ENCODE results near the gene UNC93B1.
A peak's percentile ranks its signal among the peaks of the same experiment; 100 is the strongest.

Gene UNC93B1

GRCh38 chr11:68039526-68040086 is 35.7 kb upstream of the UNC93B1 start:
- no peak for DNase-seq

DNA sequence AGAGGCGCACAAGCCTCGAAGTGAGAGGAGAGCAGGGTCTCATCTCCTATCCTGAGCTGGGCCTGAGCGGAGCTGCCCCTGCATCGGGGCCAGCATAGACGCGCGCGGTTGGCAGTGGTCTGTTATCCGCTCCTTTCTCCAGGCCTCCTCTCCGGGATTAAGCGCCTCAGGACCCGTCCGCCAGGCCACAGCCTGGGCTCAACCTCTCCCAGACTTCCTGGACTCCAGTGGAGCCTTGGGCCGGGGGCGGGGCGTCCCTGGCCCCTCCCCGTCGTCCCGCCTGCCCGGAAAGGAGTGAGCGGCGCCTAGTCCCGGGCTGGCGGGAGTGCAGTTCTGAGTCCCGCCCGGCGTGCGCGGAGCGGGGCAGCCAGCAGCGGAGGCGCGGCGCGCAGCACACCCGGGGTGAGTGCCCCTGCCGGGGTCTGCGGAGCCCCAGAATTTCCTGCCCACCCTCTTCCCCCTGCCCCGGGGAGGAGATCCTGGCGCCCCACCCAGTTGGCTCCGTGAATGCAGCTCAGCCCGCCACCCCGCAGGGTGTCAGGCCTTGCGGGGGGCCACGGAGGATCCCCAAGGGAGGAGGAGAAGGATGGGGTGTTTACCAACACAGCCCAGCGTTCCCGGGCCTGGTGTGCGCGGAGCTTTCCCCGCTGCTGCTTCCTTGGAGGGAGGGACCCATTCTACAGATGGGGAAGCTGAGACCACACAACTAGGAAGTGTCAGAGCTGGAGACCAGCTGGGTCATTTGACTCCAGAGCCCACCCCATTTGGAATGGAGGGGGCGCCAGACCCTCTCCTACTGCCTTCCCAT is 35.0 kb upstream of the UNC93B1 start, which contains the start of gene TCIRG1:
TCIRG1 (plus strand) TSS at position 308 of the 808 bp plus-strand sequence. CDS start 2,247 bp downstream, outside the sequence.
- peak; percentile 64 for DNase-seq

DNA sequence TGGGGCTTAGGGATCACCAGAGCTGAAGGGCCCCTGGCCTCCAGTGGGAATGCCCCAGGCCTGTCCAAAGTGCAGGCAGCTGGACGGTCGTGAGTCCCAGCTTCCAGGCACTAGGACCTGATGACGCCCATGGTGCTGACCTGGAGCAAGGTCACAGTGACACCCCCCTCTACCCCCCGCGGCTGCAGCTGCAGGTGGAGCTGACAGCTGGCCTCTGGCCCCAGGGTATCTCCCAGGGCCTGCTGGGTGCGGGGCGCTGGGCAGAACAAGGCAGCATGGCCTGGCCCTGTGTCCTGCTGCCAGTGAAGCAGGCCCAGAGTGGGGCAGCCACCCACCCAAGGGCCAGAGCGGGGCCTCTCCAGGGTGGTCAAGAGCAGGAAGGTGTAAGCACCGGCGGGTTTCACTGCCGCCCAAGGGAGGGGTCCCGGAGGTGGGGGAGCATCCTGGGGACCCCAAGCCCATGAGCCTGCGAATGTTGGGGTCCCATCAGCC is 34.4 kb upstream of the UNC93B1 start:
- DNase-seq: no peak

DNA sequence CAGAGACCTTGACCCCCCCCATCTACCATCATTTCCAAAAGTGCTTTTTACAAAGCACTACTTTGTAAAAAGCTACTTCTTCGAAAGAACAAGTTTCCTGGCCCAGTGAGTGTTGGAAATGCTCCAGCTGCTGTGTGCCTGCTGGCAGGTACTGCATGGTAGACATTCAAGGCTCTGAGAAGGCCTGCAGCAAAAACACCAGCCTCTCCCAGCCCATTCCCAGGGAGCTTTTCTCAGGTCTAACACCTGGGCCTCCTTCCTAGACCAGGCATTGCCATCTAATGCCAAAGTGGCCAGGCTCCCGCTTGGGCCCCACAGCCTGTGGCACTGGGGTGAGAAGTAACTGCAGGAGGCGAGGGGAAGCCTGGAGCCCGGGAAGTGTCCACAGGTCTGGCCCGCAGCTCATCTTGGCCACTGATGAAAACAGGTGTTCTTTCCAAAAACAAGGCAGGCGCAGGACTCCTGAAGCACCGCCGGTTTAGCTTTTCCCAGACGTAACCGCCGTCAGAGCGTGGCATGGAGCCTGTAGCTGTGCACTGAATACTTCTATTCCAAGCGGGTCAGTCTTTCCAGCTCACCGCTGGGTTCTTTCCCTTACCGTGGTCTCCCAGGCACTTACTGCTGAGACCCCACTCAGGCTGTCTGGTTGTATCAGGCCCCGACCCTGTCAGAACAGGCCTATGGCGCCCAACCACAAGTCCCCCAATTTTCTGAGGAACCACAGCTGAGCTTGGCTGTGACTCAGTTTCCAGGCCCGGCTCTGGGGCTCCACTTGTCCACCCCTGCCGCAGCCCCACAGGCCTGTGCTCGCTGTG is 33.7 kb upstream of the UNC93B1 start:
- no peak for DNase-seq

DNA sequence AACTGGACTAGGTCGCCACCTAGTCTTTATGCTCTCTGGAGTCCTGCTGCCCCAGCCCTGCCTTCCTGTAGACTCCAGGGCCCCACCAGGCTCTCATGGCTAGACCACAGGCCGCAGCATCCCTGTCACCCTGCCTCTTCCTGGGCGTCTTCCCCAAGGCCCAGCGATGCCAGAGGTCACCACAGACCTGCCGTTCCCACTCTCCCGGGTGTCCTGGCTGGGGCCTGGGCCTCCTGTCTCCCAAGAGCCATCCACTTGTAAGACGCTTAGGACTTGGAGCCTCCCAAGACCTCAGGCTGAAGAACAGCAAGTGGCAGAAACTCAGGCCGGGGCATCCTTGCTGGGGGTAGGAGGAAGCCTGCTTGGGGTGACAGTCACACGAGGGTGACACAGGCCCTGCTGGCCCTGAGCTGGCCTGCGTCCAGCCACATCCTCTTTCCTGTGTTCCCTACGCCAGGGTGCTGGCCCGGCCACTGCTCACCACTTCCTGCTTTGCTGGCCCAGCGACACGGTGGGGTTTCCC is 32.9 kb upstream of the UNC93B1 start:
- no peak for DNase-seq

DNA sequence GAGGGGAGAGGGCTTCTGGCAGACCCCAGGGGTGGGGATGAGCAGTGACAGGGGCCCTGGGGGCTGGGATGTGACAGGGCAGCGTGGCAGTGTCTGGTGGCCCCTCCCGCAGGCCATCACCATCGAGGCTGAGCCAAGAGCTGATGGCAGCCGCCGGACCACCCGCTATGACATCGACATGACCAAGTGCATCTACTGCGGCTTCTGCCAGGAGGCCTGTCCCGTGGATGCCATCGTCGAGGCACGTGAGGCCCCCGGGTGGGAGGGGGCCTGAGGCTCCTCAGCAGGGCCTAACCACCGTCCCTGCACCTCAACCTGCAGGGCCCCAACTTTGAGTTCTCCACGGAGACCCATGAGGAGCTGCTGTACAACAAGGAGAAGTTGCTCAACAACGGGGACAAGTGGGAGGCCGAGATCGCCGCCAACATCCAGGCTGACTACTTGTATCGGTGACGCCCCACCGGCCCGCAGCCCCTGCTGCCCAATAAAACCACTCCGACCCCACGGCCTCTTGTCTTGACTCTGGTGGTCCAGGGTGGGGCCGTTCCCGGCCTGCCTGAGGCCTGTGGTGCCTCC is 32.3 kb upstream of the UNC93B1 start:
- DNase-seq: no peak

DNA sequence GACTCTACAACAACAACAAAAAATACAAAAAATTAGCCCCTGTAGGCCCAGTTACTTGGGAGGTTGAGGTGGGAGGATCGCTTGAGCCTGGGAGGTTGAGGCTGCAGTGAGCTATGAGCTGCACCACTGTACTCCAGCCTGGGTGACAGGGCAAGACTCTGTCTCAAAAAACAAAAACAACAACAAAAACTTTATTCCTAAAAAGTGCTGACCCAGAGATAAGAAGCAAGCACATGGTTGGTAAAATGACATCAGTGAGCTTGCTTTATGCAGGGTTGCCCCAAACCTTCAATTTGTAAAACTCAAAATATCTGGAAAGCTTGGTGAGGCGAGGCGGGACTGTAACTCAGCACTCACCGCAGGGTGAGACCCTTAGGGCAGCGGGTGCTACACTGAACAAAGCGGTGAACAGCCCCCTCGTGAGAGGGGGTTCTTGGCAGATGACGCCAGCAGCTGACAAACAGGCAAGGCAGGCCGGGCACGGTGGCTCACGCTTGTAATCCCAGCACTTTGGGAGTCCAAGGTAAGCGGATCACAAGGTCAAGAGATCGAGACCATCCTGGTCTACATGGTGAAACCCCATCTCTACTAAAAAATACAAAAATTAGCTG is 31.5 kb upstream of the UNC93B1 start:
- DNase-seq: no peak

DNA sequence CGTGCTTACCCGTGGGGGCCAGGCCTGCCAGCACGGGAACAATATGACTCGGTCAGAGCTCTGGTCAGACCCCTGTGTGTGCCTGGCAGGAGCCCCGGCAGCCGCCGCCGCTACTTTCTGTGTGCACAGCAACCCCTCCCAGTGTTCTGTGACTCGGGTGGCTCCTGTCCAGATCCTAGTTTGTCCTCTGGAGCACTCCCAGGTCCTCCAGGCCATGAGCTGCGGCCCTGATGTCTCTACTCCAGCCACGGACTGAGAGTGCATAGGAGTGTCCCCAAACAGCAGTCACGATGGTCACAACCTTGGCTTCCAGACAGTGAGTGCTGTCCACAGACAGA is 29.8 kb upstream of the UNC93B1 start:
- DNase-seq: no peak

GRCh38 chr11:68032997-68033707 is 29.3 kb upstream of the UNC93B1 start:
- no peak for DNase-seq

GRCh38 chr11:68032003-68032402 is 28.1 kb upstream of the UNC93B1 start:
- no peak for DNase-seq

DNA sequence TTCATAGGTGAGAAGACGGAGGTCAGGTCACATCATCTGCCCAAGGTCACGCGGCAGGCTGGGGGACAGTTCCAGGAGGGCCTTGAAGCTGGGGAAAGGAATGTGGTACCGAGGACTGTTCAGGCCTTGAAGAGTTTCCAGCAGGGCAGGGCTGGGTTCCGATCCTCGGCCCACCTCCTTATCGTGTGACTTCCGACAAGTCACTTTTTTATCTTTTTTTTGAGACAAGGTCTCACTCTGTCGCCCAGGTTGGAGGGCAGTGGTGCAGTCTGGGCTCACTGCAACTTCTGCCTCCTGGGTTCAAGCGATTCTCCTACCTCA is 27.2 kb upstream of the UNC93B1 start:
- DNase-seq: no peak

DNA sequence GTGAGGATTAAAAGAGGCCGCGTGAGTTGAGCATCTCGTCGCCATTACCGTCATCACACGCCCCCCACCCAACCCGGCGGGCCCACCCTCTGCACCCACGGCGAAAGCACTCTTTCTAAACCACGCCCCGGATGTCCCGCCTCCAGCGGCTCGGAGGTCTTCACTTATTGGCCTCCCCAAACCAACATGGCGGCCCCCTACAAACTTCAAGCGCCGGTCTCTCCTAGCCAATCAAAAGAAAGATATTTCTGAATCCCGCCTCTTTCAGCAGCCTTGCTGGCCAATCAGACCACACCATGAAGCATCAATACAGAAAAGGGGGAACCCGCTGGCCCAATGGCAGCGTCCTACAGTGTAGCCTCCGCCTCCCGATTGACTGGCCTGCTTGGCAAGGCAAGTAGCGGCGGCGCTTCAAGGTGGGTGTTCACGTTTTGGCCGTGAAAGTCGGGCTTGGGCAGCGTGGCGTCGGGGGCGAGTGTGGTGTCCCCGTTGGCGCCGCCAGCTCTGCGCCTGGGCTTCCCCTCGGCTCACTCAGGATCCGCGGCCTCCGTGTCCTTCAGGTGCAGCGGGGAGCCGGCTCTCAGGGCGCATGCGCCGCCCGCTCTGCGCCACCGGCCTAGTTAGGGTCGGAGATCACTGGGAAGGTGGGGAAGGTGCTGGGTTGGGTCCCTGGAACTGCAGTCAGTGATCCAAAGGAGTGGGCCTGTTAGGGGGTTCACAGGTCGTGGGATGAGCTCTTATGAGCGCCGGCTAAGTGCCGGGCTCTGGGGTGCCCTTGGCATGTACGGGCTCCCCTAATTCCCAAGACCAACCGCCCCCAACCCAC is 26.6 kb upstream of the UNC93B1 start, which contains the start of gene NDUFS8:
NDUFS8 (plus strand) TSS at position 364 of the 826 bp plus-strand sequence. CDS start 1,471 bp downstream, outside the sequence.
- peak; percentile 99 for DNase-seq

DNA sequence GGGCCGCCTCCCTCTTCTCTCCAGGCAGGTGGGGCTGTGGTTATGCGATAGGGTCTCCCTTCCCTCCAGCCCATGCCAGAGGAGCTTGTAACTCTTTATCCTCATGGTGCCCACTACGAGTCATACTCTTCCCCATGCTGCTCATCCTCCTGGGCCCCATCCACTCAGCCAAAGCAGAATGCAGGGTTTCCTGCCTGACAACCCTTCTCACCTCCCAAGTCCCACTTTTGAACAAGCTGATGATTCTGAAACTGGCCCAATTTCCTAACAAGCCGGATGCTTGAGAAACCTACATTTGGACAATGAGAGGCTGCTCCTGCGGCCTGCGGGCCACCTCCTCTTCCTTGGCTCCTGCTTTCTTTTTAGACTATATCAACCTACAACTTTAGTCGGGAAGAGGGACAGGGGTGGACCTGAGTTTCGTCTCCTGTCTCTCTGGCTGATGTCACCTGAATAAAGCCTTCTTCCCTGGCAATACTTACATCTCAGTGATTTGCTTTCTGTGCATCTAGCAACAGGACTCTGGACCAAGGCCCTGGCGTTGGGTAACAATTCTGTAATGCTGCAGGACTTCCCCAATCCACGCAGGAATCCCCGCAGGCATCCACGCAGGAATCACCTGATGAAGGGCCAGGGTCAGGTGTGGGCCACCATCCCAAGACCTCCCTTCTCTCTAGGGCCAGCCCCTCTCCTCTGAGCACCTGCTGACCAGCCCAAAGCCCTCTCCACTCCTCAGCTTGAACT is 25.1 kb upstream of the UNC93B1 start:
- DNase-seq: no peak

- DNase-seq: no peak
These were observed 23.8 kb upstream of the UNC93B1 start for GRCh38 chr11:68027667-68028066.

GRCh38 chr11:68026391-68027105 is 22.7 kb upstream of the UNC93B1 start:
- no peak for DNase-seq

- DNase-seq: no peak
These were observed 21.1 kb upstream of the UNC93B1 start for GRCh38 chr11:68025047-68025446.

- no peak for DNase-seq
These were observed 20.6 kb upstream of the UNC93B1 start for GRCh38 chr11:68024508-68024907.

- DNase-seq: no peak
These were observed 18.6 kb upstream of the UNC93B1 start for GRCh38 chr11:68022531-68022930.

- no peak for DNase-seq
These were observed 17.4 kb upstream of the UNC93B1 start for GRCh38 chr11:68021167-68021787.
